H9 (cell line): ENCODE results near the gene BUB1. TPM values are rescaled to one million over a fixed set of nuclear protein-coding genes. Genes with fewer than 3 reads are reported as not detected.

ENCODE experiments used
- DNase-seq: peaks from one replicate; pipeline ENCODE4 v3.0.0-alpha.2; 2017
- H2AFZ ChIP-seq: one replicate; pipeline ENCODE4 v1.6.1; 2013; ENCODE audit warnings: mild to moderate bottlenecking, low read length, control low read depth, moderate library complexity
- H2AK5ac ChIP-seq: 2 replicates; pipeline ENCODE4 v1.6.1; 2013; ENCODE audit warnings: low read length, control low read depth, mixed read lengths; ENCODE audit not compliant: insufficient read length
- H2BK120ac ChIP-seq: one replicate; pipeline ENCODE4 v1.6.1; 2013; ENCODE audit warnings: low read depth, mild to moderate bottlenecking, low read length, control low read depth, inconsistent platforms; ENCODE audit not compliant: poor library complexity, severe bottlenecking
- H2BK12ac ChIP-seq: 2 replicates; pipeline ENCODE4 v1.6.1; 2013; ENCODE audit warnings: low read length, control low read depth, mixed read lengths, low read depth; ENCODE audit not compliant: insufficient read length
- H2BK15ac ChIP-seq: 2 replicates; pipeline ENCODE4 v1.6.1; 2013; ENCODE audit warnings: low read depth, low read length, control low read depth
- H2BK20ac ChIP-seq: one replicate; pipeline ENCODE4 v1.6.1; 2013; ENCODE audit warnings: low read depth, mild to moderate bottlenecking, low read length, control low read depth, inconsistent platforms; ENCODE audit not compliant: poor library complexity, severe bottlenecking
- H2BK5ac ChIP-seq: 2 replicates; pipeline ENCODE4 v1.6.1; 2013; ENCODE audit warnings: low read length, control low read depth, mixed read lengths; ENCODE audit not compliant: insufficient read length
- H3K14ac ChIP-seq: 2 replicates; pipeline ENCODE4 v1.6.1; 2013; ENCODE audit warnings: low read length, control low read depth; ENCODE audit not compliant: insufficient read depth
- H3K18ac ChIP-seq: 2 replicates; pipeline ENCODE4 v1.6.1; 2013; ENCODE audit warnings: low read depth, mild to moderate bottlenecking, mixed read lengths, low read length, control low read depth; ENCODE audit not compliant: insufficient read length
- H3K23ac ChIP-seq: 2 replicates; pipeline ENCODE4 v1.6.1; 2013; ENCODE audit warnings: low read length, control low read depth, mixed read lengths, low read depth; ENCODE audit not compliant: insufficient read length
- H3K23me2 ChIP-seq: 2 replicates; pipeline ENCODE4 v1.6.1; 2013; ENCODE audit warnings: low read depth, mild to moderate bottlenecking, mixed read lengths, low read length, control low read depth; ENCODE audit not compliant: insufficient read length, poor library complexity, severe bottlenecking
- H3K27ac ChIP-seq: 2 replicates; pipeline ENCODE4 v1.5.1; 2013; ENCODE audit warnings: low read length, control low read depth, mixed read lengths, low read depth; ENCODE audit not compliant: insufficient read length
- H3K27me3 ChIP-seq: 2 replicates; pipeline ENCODE4 v1.6.1; 2013; ENCODE audit warnings: low read length, control low read depth, inconsistent platforms; ENCODE audit not compliant: insufficient read depth
- H3K4ac ChIP-seq: 2 replicates; pipeline ENCODE4 v1.6.1; 2013; ENCODE audit warnings: low read depth, mild to moderate bottlenecking, control low read depth, inconsistent platforms, low read length, moderate library complexity
- H3K4me1 ChIP-seq: 2 replicates; pipeline ENCODE4 v1.6.1; 2013; ENCODE audit warnings: low read length, control low read depth, inconsistent platforms; ENCODE audit not compliant: insufficient read depth
- H3K4me2 ChIP-seq: 2 replicates; pipeline ENCODE4 v1.6.1; 2013; ENCODE audit warnings: low read length, control low read depth, mixed read lengths; ENCODE audit not compliant: insufficient read length, insufficient read depth
- H3K56ac ChIP-seq: 2 replicates; pipeline ENCODE4 v1.6.1; 2013; ENCODE audit warnings: low read depth, mild to moderate bottlenecking, mixed read lengths, low read length, control low read depth; ENCODE audit not compliant: insufficient read length
- H3K79me1 ChIP-seq: 2 replicates; pipeline ENCODE4 v1.6.1; 2013; ENCODE audit warnings: low read depth, mild to moderate bottlenecking, moderate library complexity, low read length, control low read depth, inconsistent platforms; ENCODE audit not compliant: insufficient read depth, poor library complexity, severe bottlenecking
- H3K79me2 ChIP-seq: 2 replicates; pipeline ENCODE4 v1.6.1; 2013; ENCODE audit warnings: low read length, control low read depth, inconsistent platforms; ENCODE audit not compliant: insufficient read depth
- H3K9ac ChIP-seq: 2 replicates; pipeline ENCODE4 v1.6.1; 2013; ENCODE audit warnings: low read length, control low read depth, mixed read lengths; ENCODE audit not compliant: insufficient read length; ENCODE audit errors: extremely low read depth
- H3K9me3 ChIP-seq: one replicate; pipeline ENCODE4 v1.6.1; 2013; ENCODE audit warnings: low read depth, low read length, inconsistent platforms; ENCODE audit not compliant: control insufficient read depth
- H3T11ph ChIP-seq: one replicate; pipeline ENCODE4 v1.6.1; 2013; ENCODE audit warnings: mild to moderate bottlenecking, low read length, control low read depth, inconsistent platforms
- H4K20me1 ChIP-seq: one replicate; pipeline ENCODE4 v1.6.1; 2013; ENCODE audit not compliant: control insufficient read depth, insufficient read length, insufficient read depth
- H4K5ac ChIP-seq: 2 replicates; pipeline ENCODE4 v1.6.1; 2013; ENCODE audit warnings: low read depth, mild to moderate bottlenecking, mixed read lengths, low read length, control low read depth; ENCODE audit not compliant: insufficient read length
- H4K8ac ChIP-seq: replicated peaks from 2 replicates; pipeline ENCODE4 v1.6.1; 2013; ENCODE audit warnings: low read length, control low read depth, mixed read lengths, low read depth; ENCODE audit not compliant: insufficient read length
- H4K91ac ChIP-seq: 2 replicates; pipeline ENCODE4 v1.6.1; 2013; ENCODE audit warnings: low read depth, mild to moderate bottlenecking, moderate library complexity, mixed read lengths, low read length, control low read depth; ENCODE audit not compliant: insufficient read length
- H3K27ac Mint-ChIP-seq, 3 experiments: 2 replicates in 2 of 3; 3 replicates in 1 of 3; pipeline ENCODE4 v1.8.0; 2020 to 2021; ENCODE audit warnings: mixed read lengths in 3 of 3, mild to moderate bottlenecking in 1 of 3, moderate library complexity in 1 of 3
- H3K27me3 Mint-ChIP-seq: 2 replicates; pipeline ENCODE4 v1.8.0; 2021; ENCODE audit warnings: low read depth, mild to moderate bottlenecking, moderate library complexity, mixed read lengths
- H3K36me3 Mint-ChIP-seq, 3 experiments: 2 replicates in 2 of 3; 3 replicates in 1 of 3; pipeline ENCODE4 v1.8.0; 2020 to 2021; ENCODE audit warnings: low read depth in 3 of 3, mixed read lengths in 3 of 3; ENCODE audit not compliant: insufficient read depth in 1 of 3
- H3K4me1 Mint-ChIP-seq, 2 experiments: 2 replicates each; pipeline ENCODE4 v1.8.0; 2020; ENCODE audit warnings: mixed read lengths in 2 of 2
- H3K4me3 Mint-ChIP-seq, 2 experiments: 2 replicates in 1 of 2; 3 replicates in 1 of 2; pipeline ENCODE4 v1.8.0; 2020 to 2021; ENCODE audit warnings: mild to moderate bottlenecking in 2 of 2, mixed read lengths in 2 of 2, moderate library complexity in 1 of 2
- H3K9me3 Mint-ChIP-seq, 2 experiments: 2 replicates in 1 of 2; 3 replicates in 1 of 2; pipeline ENCODE4 v1.8.0; 2020; ENCODE audit warnings: mild to moderate bottlenecking in 2 of 2, mixed read lengths in 2 of 2, moderate library complexity in 1 of 2
- CTCF ChIP-seq: fragments of 200-600 bp; sonication (generic); conservative IDR thresholded peaks from 3 replicates; pipeline ENCODE4 v1.8.0; 2021; ENCODE audit warnings: antibody characterized with exemption, mild to moderate bottlenecking
- WGBS: extraction: QIAGEN DNeasy Blood & Tissue Kit; methylation state at CpG from one replicate; pipeline ENCODE4 v1.1.7; 2013; ENCODE audit warnings: missing lambda C conversion rate, low lambda C conversion rate, mixed read lengths; ENCODE audit not compliant: insufficient read length; ENCODE audit errors: extremely low coverage; 5-methylcytosine and 5-hydroxymethylcytosine counted together
- total RNA-seq: library from RNA; stranded (reverse); gene quantifications from 2 replicates; pipeline ENCODE4 v1.2.1, GENCODE V29; 2021

The BUB1 gene
- total RNA-seq, 1 experiment from 2014 or later, result 144 TPM

- Mint-ChIP-seq H3K36me3 (peaks cover 3 to 12% (median 5%) of the 10 kb centered on the region in 3 experiments; a peak in 5 of 7 replicates), H3K9me3 (peaks cover under 1 to 2% of the 10 kb centered on the region in 2 experiments; a peak in 4 of 5 replicates), H3K4me1 (peaks cover 41 to 46% of the 10 kb centered on the region in 2 experiments), H3K27me3 (peaks cover 3% of the 10 kb centered on the region; the same call in 1 of the 2 replicates), H3K27ac (no peak overlapping the region), H3K4me3 (no peak overlapping the region)
- H3K27me3 ChIP-seq, result no peaks in the 10 kb centered on the region
- H2BK5ac ChIP-seq, result no peak overlapping the region
- no peak overlapping the region for H2BK20ac ChIP-seq
- H3T11ph ChIP-seq, result no peak overlapping the region
- H3K9me3 ChIP-seq, result no peaks in the 10 kb centered on the region
- no peak overlapping the region for H3K14ac ChIP-seq
- H2BK120ac ChIP-seq, result no peak overlapping the region
- no peaks in the 10 kb centered on the region for H3K23me2 ChIP-seq
- no peaks in the 10 kb centered on the region for H3K79me2 ChIP-seq
- H3K27ac ChIP-seq, result no peak overlapping the region
- no peak overlapping the region for H4K8ac ChIP-seq
- H2AFZ ChIP-seq, result no peak overlapping the region
- no peaks in the 10 kb centered on the region for H4K20me1 ChIP-seq
- H3K23ac ChIP-seq, result no peak overlapping the region
- H3K79me1 ChIP-seq, result no peaks in the 10 kb centered on the region
- H2BK12ac ChIP-seq, result no peak overlapping the region
- no peak for TF ChIP-seq CTCF
- H3K4me1 ChIP-seq, result peaks cover 7% of the 10 kb centered on the region; the same call in 1 of the 2 replicates
- no peak overlapping the region for H2AK5ac ChIP-seq
- WGBS, result no CpG with 5 or more reads among the region's 2 CpGs
- no peak overlapping the region for H3K4me2 ChIP-seq
- no peak overlapping the region for H3K18ac ChIP-seq
- H4K5ac ChIP-seq, result no peak overlapping the region
- H2BK15ac ChIP-seq, result no peak overlapping the region
- no peak overlapping the region for H3K4ac ChIP-seq
- H3K9ac ChIP-seq, result no peak overlapping the region
- H4K91ac ChIP-seq, result no peak overlapping the region
- H3K56ac ChIP-seq, result no peak overlapping the region
- no peak for DNase-seq
Observed at GRCh38 chr2:110726285-110726684, 48.4 kb upstream of the BUB1 start.
